SK-N-SH (cell line): ENCODE results near the gene FOXF1. TPM values are rescaled to one million over a fixed set of nuclear protein-coding genes. Genes with fewer than 3 reads are reported as not detected.

ENCODE experiments used
- CTCF ChIA-PET: fragments of 300-600, 350-600 bp; formaldehyde crosslinking; extraction: SDS; loops from one replicate; lab custom pipeline; 2021; lab: Yijun Ruan, JAX
- POLR2A ChIA-PET: fragments of 350-600 bp; sonication (Branson Sonifier 250); formaldehyde crosslinking; extraction: SDS; loops from one replicate; lab custom pipeline; 2020; ENCODE audit warnings: antibody characterized with exemption, inconsistent platforms; lab: Yijun Ruan, JAX
- DNase-seq: peaks from one replicate; pipeline ENCODE4 v3.0.0; 2012
- H2AFZ ChIP-seq: fragments of 200-600 bp; sonication (generic); 2 replicates; pipeline ENCODE4 v1.8.1; 2016; ENCODE audit warnings: antibody characterized with exemption, mild to moderate bottlenecking, low read depth
- H3F3A ChIP-seq: fragments of 200-600 bp; sonication (generic); replicated peaks from 2 replicates; pipeline ENCODE3; 2016; ENCODE audit warnings: antibody characterized with exemption, mild to moderate bottlenecking; ENCODE audit not compliant: insufficient read depth
- H3K27ac ChIP-seq, 2 experiments: fragments of 200-500 bp in 1 of 2; fragments of 200-600 bp in 1 of 2; sonication (Bioruptor generic) in 1 of 2; sonication (generic), shearing (Covaris generic) in 1 of 2; 2 replicates each; pipeline versions ENCODE4 v1.5.1 to v1.6.1; 2014 to 2016; ENCODE audit warnings: low read depth in 2 of 2, inconsistent platforms in 1 of 2, low read length in 1 of 2, mild to moderate bottlenecking in 1 of 2, mixed read lengths in 1 of 2
- H3K27me3 ChIP-seq: fragments of 200-600 bp; sonication (generic), shearing (Covaris generic); 2 replicates; pipeline ENCODE4 v1.6.1; 2016; ENCODE audit warnings: mixed run types; ENCODE audit not compliant: insufficient read depth
- H3K36me3 ChIP-seq, 2 experiments: fragments of 200-500 bp in 1 of 2; fragments of 200-600 bp in 1 of 2; sonication (Bioruptor generic) in 1 of 2; sonication (generic) in 1 of 2; replicated peaks in 1 of 2; 2 replicates each; pipeline versions ENCODE3 to v1.5.1; 2014 to 2016; ENCODE audit warnings: low read length in 1 of 2, mild to moderate bottlenecking in 1 of 2; ENCODE audit not compliant: insufficient read depth in 2 of 2, control insufficient read depth in 1 of 2
- H3K4me1 ChIP-seq, 2 experiments: fragments of 200-500 bp in 1 of 2; fragments of 200-600 bp in 1 of 2; sonication (Bioruptor generic) in 1 of 2; sonication (generic), shearing (Covaris generic) in 1 of 2; 2 replicates each; pipeline versions ENCODE4 v1.5.1 to v1.6.1; 2014 to 2016; ENCODE audit warnings: low read depth in 1 of 2, low read length in 1 of 2, mixed run types in 1 of 2; ENCODE audit not compliant: insufficient read depth in 2 of 2, control insufficient read depth in 1 of 2
- H3K4me2 ChIP-seq: fragments of 200-600 bp; sonication (generic), shearing (Covaris generic); 2 replicates; pipeline ENCODE4 v1.6.1; 2017; ENCODE audit warnings: mixed run types
- H3K4me3 ChIP-seq, 2 experiments: fragments of 200-500 bp in 1 of 2; fragments of 200-600 bp in 1 of 2; sonication (Bioruptor generic) in 1 of 2; sonication (generic), shearing (Covaris generic) in 1 of 2; 2 replicates each; pipeline versions ENCODE4 v1.5.1 to v1.8.1; 2014 to 2016; ENCODE audit warnings: low read depth in 2 of 2, inconsistent platforms in 1 of 2, low read length in 1 of 2, mild to moderate bottlenecking in 1 of 2, mixed read lengths in 1 of 2, moderate library complexity in 1 of 2
- H3K79me2 ChIP-seq: fragments of 200-600 bp; sonication (generic); 2 replicates; pipeline ENCODE4 v1.8.1; 2017; ENCODE audit warnings: mild to moderate bottlenecking; ENCODE audit not compliant: insufficient read depth
- H3K9ac ChIP-seq: fragments of 200-600 bp; sonication (generic); 2 replicates; pipeline ENCODE4 v1.6.1; 2017; ENCODE audit warnings: mixed run types
- H3K9me2 ChIP-seq: fragments of 200-600 bp; sonication (generic); 2 replicates; pipeline ENCODE4 v1.6.1; 2017; ENCODE audit warnings: mixed run types
- H3K9me3 ChIP-seq: fragments of 200-600 bp; sonication (generic); 2 replicates; pipeline ENCODE4 v1.6.1; 2017; ENCODE audit warnings: mixed run types, mild to moderate bottlenecking, moderate library complexity
- H4K20me1 ChIP-seq: fragments of 200-600 bp; sonication (generic); 2 replicates; pipeline ENCODE4 v1.6.1; 2017; ENCODE audit warnings: mild to moderate bottlenecking, mixed run types; ENCODE audit not compliant: insufficient read depth
- CHD2 ChIP-seq: fragments of 150-350 bp; IDR thresholded peaks from 2 replicates; pipeline ENCODE4 v1.6.1; 2018; ENCODE audit warnings: low read length; ENCODE audit not compliant: partially characterized antibody
- EP300 ChIP-seq, 2 experiments: IDR thresholded peaks; 2 replicates each; pipeline versions ENCODE4 v1.4.0 to v1.6.1; 2012; ENCODE audit warnings: borderline replicate concordance in 1 of 2, low read depth in 1 of 2, low read length in 1 of 2
- EZH2phosphoT487 ChIP-seq: fragments of 200-600 bp; sonication (generic); IDR thresholded peaks from 2 replicates; pipeline ENCODE4 v1.6.1; 2017; ENCODE audit warnings: low read depth, mixed run types, mild to moderate bottlenecking, antibody characterized with exemption, moderate library complexity, borderline replicate concordance
- FOXJ3 ChIP-seq: sonication (generic); formaldehyde crosslinking; IDR thresholded peaks from 2 replicates; pipeline ENCODE4 v1.5.1; 2020; ENCODE audit warnings: mild to moderate bottlenecking, missing genetic modification reagents
- FOXM1 ChIP-seq: IDR thresholded peaks from 2 replicates; pipeline ENCODE4 v1.4.0; 2012; ENCODE audit warnings: low read depth, mild to moderate bottlenecking
- IRF3 ChIP-seq: fragments of 150-350 bp; IDR thresholded peaks from 2 replicates; pipeline ENCODE4 v1.6.1; 2016; ENCODE audit warnings: mild to moderate bottlenecking, low read depth, low read length
- MEF2A ChIP-seq: IDR thresholded peaks from 2 replicates; pipeline ENCODE4 v1.4.0; 2012; ENCODE audit warnings: low read depth, borderline replicate concordance
- NFIC ChIP-seq: IDR thresholded peaks from 2 replicates; pipeline ENCODE4 v1.4.0; 2012; ENCODE audit warnings: borderline replicate concordance
- NRF1 ChIP-seq: IDR thresholded peaks from 2 replicates; pipeline ENCODE4 v1.6.1; 2012; ENCODE audit warnings: low read depth, mild to moderate bottlenecking, low read length
- POLR2AphosphoS5 ChIP-seq: IDR thresholded peaks from 2 replicates; pipeline ENCODE4 v1.6.1; 2012; ENCODE audit warnings: low read depth, low read length
- TCF12 ChIP-seq: IDR thresholded peaks from 2 replicates; pipeline ENCODE4 v1.4.0; 2012
- USF1 ChIP-seq: IDR thresholded peaks from 2 replicates; pipeline ENCODE4 v1.4.0; 2012; ENCODE audit warnings: low read depth, borderline replicate concordance
- USF2 ChIP-seq: fragments of 150-350 bp; IDR thresholded peaks from 2 replicates; pipeline ENCODE4 v1.6.1; 2017; ENCODE audit warnings: antibody characterized with exemption, low read length, low read depth, borderline replicate concordance
- YY1 ChIP-seq: IDR thresholded peaks from 2 replicates; pipeline ENCODE4 v1.4.0; 2012; ENCODE audit warnings: low read depth, mild to moderate bottlenecking
- ZBTB33 ChIP-seq: IDR thresholded peaks from 2 replicates; pipeline ENCODE4 v1.4.0; 2012; ENCODE audit warnings: low read depth, borderline replicate concordance
- WGBS: methylation state at CpG from one replicate; pipeline ENCODE4 v1.1.6; 2017; ENCODE audit warnings: low lambda C conversion rate; 5-methylcytosine and 5-hydroxymethylcytosine counted together
- polyA plus RNA-seq, 3 experiments: library from polyadenylated mRNA; depleted of rRNA; stranded (reverse); fragments of >200 nt; gene quantifications; 2 replicates each; pipeline ENCODE4 v1.2.3, GENCODE V29; 2012

Gene FOXF1
- polyA plus RNA-seq, 1 of the 3 experiments (the other 2 are of a cell fraction) = 0.02 TPM

GRCh38 chr16:86503830-86504229 is 6.5 kb upstream of the FOXF1 start:
- Histone ChIP-seq H3F3A (no peaks in the 10 kb centered on the region), H3K79me2 (no peaks in the 10 kb centered on the region), H2AFZ (no peak overlapping the region), H3K27me3 (peaks cover 96% of the 10 kb centered on the region), H3K36me3 (no peaks in the 10 kb centered on the region), H3K4me2 (no peak overlapping the region), H3K9ac (no peak overlapping the region), H3K9me2 (no peaks in the 10 kb centered on the region), H4K20me1 (0 out of 2 replicates have a peak, but pooled peaks cover 26% of the 10 kb centered on the region), H3K9me3 (no peaks in the 10 kb centered on the region), H3K4me1 (no peaks in the 10 kb centered on the region), H3K4me3 (no peak overlapping the region), H3K27ac (no peak overlapping the region)
- WGBS = 3% methylated on average over 6 of the region's 6 CpGs
- POLR2A ChIA-PET = no interaction called here
- CTCF ChIA-PET = interaction anchor here (1.4 kb wide), 1 partner anchor 15 kb away, joined by 3 read pairs; no protein-coding TSS in a partner anchor
- TF ChIP-seq FOXJ3 (CRISPR knock-in tag) = no peak
- TF ChIP-seq EZH2phosphoT487 = no peak; the same call in 1 of the 2 replicates
- TF ChIP-seq NFIC = no peak
- no peak for TF ChIP-seq FOXM1
- TF ChIP-seq CHD2 = no peak
- TF ChIP-seq IRF3 = no peak
- TF ChIP-seq USF2 = no peak
- no peak for TF ChIP-seq USF1
- no peak for TF ChIP-seq ZBTB33
- TF ChIP-seq MEF2A = no peak
- no peak for TF ChIP-seq YY1
- no peak for TF ChIP-seq TCF12
- TF ChIP-seq EP300 (IDR thresholded peaks at IDR 0.05; ENCODE audit: borderline replicate concordance in 1 of 2, low read depth in 1 of 2, low read length in 1 of 2) = no peak
- no peak for TF ChIP-seq POLR2AphosphoS5
- TF ChIP-seq NRF1 = no peak
- DNase-seq = no peak
